GM19023 (cell line): ENCODE results near the gene GALNT11.
"Not testable (repeated sequence)": the region's sequence is repeated elsewhere in the genome, so short reads cannot be mapped to it uniquely, and the experiment has no call there.

ENCODE experiments used
- ATAC-seq: cut with Tn5 transposase; IDR thresholded peaks from one replicate; pipeline ENCODE4 v1.9.1; 2021; ENCODE audit warnings: mild to moderate bottlenecking, moderate library complexity; ENCODE audit not compliant: unreplicated experiment

Gene GALNT11

GRCh38 chr7:152025077-152025936 is at the start of gene GALNT11:
Gene GALNT11, plus strand, starts transcription at chr7:152025674. Its CDS starts 68,554 bp downstream, at chr7:152094228.
- ATAC-seq: peak; percentile 96

- no peak for ATAC-seq
These were observed 46.9 kb upstream of the GALNT11 start for GRCh38 chr7:151978616-151979015.

- no peak for ATAC-seq
These were observed 44.3 kb upstream of the GALNT11 start for GRCh38 chr7:151981223-151981622.

GRCh38 chr7:151982806-151983205 is 42.7 kb upstream of the GALNT11 start:
- ATAC-seq: no peak

GRCh38 chr7:151984612-151985011 is 40.9 kb upstream of the GALNT11 start:
- ATAC-seq: no peak

GRCh38 chr7:151987748-151988529 is 37.5 kb upstream of the GALNT11 start:
- ATAC-seq: no peak

- ATAC-seq: no peak
These were observed 33.1 kb upstream of the GALNT11 start for GRCh38 chr7:151992375-151992774.

GRCh38 chr7:151993977-151994676 is 31.3 kb upstream of the GALNT11 start:
- ATAC-seq: no peak

GRCh38 chr7:151999424-152000090 is 25.9 kb upstream of the GALNT11 start:
- ATAC-seq: no peak

- ATAC-seq: no peak
These were observed 25.3 kb upstream of the GALNT11 start for GRCh38 chr7:152000191-152000590.

GRCh38 chr7:152006336-152006735 is 19.1 kb upstream of the GALNT11 start:
- ATAC-seq: no peak

GRCh38 chr7:152011860-152012259 is 13.6 kb upstream of the GALNT11 start:
- ATAC-seq: no peak

GRCh38 chr7:152013230-152013629 is 12.2 kb upstream of the GALNT11 start:
- no peak for ATAC-seq

GRCh38 chr7:152013974-152014373 is 11.5 kb upstream of the GALNT11 start:
- ATAC-seq: no peak

GRCh38 chr7:152014722-152015121 is 10.8 kb upstream of the GALNT11 start:
- ATAC-seq: no peak

GRCh38 chr7:152015600-152015999 is 9.9 kb upstream of the GALNT11 start:
- no peak for ATAC-seq

- no peak for ATAC-seq
These were observed 8.5 kb upstream of the GALNT11 start for GRCh38 chr7:152016947-152017346.

GRCh38 chr7:152017683-152018082 is 7.8 kb upstream of the GALNT11 start:
- not testable (repeated sequence) for ATAC-seq

- ATAC-seq: not testable (repeated sequence)
These were observed 3.7 kb upstream of the GALNT11 start for GRCh38 chr7:152021740-152022139.

GRCh38 chr7:152025937-152026890 is 740 bp downstream of the GALNT11 start:
- ATAC-seq: no peak
